ENCODE measurements around the gene IQGAP2.

The IQGAP2 gene

GRCh38 chr5:76620166-76620565 is 217.1 kb downstream of the IQGAP2 start:
- no peak for ATAC-seq

GRCh38 chr5:76622076-76622475 is 219.0 kb downstream of the IQGAP2 start:
- no peak for ATAC-seq

GRCh38 chr5:76622973-76623596 is 220.0 kb downstream of the IQGAP2 start, which contains the start of gene F2RL2:
F2RL2 (minus strand) TSS chr5:76623403; CDS start chr5:76623230, 173 bp downstream.
- no peak for ATAC-seq

GRCh38 chr5:76625087-76625815 is 222.2 kb downstream of the IQGAP2 start:
- ATAC-seq: peak; percentile 38 to 49

- ATAC-seq: no peak
These were observed 223.7 kb downstream of the IQGAP2 start for GRCh38 chr5:76626738-76627137.

- no peak for ATAC-seq
These were observed 231.6 kb downstream of the IQGAP2 start for GRCh38 chr5:76634661-76635060.

- ATAC-seq: no peak
These were observed 234.4 kb downstream of the IQGAP2 start for GRCh38 chr5:76637490-76637889.

GRCh38 chr5:76638479-76638878 is 235.4 kb downstream of the IQGAP2 start:
- ATAC-seq: no peak

- peak in 1 of 2 donors; percentile 30 for ATAC-seq
These were observed 238.5 kb downstream of the IQGAP2 start for GRCh38 chr5:76641514-76642120.

- ATAC-seq: no peak
These were observed 239.4 kb downstream of the IQGAP2 start for GRCh38 chr5:76642390-76643040.

GRCh38 chr5:76643371-76643770 is 240.3 kb downstream of the IQGAP2 start:
- no peak for ATAC-seq

- no peak for ATAC-seq
These were observed 246.1 kb downstream of the IQGAP2 start for GRCh38 chr5:76649140-76649539.

GRCh38 chr5:76652809-76653414 is 249.8 kb downstream of the IQGAP2 start:
- no peak for ATAC-seq

- no peak for ATAC-seq
These were observed 254.0 kb downstream of the IQGAP2 start for GRCh38 chr5:76657091-76657490.

- ATAC-seq: no peak
These were observed 254.7 kb downstream of the IQGAP2 start for GRCh38 chr5:76657683-76658311.

GRCh38 chr5:76660360-76660759 is 257.3 kb downstream of the IQGAP2 start:
- ATAC-seq: no peak

- ATAC-seq: no peak
These were observed 259.4 kb downstream of the IQGAP2 start for GRCh38 chr5:76662521-76662920.

- no peak for ATAC-seq
These were observed 260.5 kb downstream of the IQGAP2 start for GRCh38 chr5:76663573-76663972.

GRCh38 chr5:76664079-76664478 is 261.0 kb downstream of the IQGAP2 start:
- ATAC-seq: no peak

- no peak for ATAC-seq
These were observed 264.4 kb downstream of the IQGAP2 start for GRCh38 chr5:76667495-76667894.

- no peak for ATAC-seq
These were observed 266.2 kb downstream of the IQGAP2 start for GRCh38 chr5:76669245-76669644.

GRCh38 chr5:76670508-76670907 is 267.4 kb downstream of the IQGAP2 start:
- ATAC-seq: no peak

GRCh38 chr5:76672242-76672641 is 269.2 kb downstream of the IQGAP2 start:
- no peak for ATAC-seq
